Chondrocyte (in vitro differentiated cells): ENCODE data around the gene KIFC3. TPM values are rescaled to one million over a fixed set of nuclear protein-coding genes. Genes with fewer than 3 reads are reported as not detected.
"Not testable (repeated sequence)": the region's sequence is repeated elsewhere in the genome, so short reads cannot be mapped to it uniquely, and the experiment has no call there.

Experiments used
- DNase-seq: peaks from one replicate; pipeline ENCODE4 v3.0.0; 2021; ENCODE audit warnings: mixed read lengths, low spot score
- H3K27ac Mint-ChIP-seq: one replicate; pipeline ENCODE4 v1.8.0; 2021; ENCODE audit warnings: mild to moderate bottlenecking, moderate library complexity, mixed read lengths; ENCODE audit not compliant: unreplicated experiment
- H3K27me3 Mint-ChIP-seq: 2 replicates; pipeline ENCODE4 v1.8.0; 2021; ENCODE audit warnings: low read depth, mixed read lengths
- H3K36me3 Mint-ChIP-seq: 2 replicates; pipeline ENCODE4 v1.8.0; 2021; ENCODE audit warnings: low read depth, mixed read lengths
- H3K4me1 Mint-ChIP-seq: 2 replicates; pipeline ENCODE4 v1.8.0; 2021; ENCODE audit warnings: low read depth, mild to moderate bottlenecking, mixed read lengths
- H3K4me3 Mint-ChIP-seq: one replicate; pipeline ENCODE4 v1.8.0; 2021; ENCODE audit warnings: mild to moderate bottlenecking, moderate library complexity, mixed read lengths; ENCODE audit not compliant: unreplicated experiment
- H3K9me3 Mint-ChIP-seq: 2 replicates; pipeline ENCODE4 v1.8.0; 2021; ENCODE audit warnings: low read depth, mixed read lengths
- CTCF ChIP-seq: fragments of 200-600 bp; sonication (generic); IDR thresholded peaks from 2 replicates; pipeline ENCODE4 v1.5.0; 2021; ENCODE audit warnings: antibody characterized with exemption, mild to moderate bottlenecking, moderate library complexity
- total RNA-seq: library from RNA; stranded (reverse); gene quantifications from 3 replicates; pipeline ENCODE4 v1.2.1, GENCODE V29; 2021

Gene KIFC3
- total RNA-seq, 1 donor from 2014 or later, result 75.6 TPM

- peaks cover 50% of the 10 kb centered on the region for H3K27me3 Mint-ChIP-seq
- TF ChIP-seq CTCF, result no peak
These were observed 88.2 kb downstream of the KIFC3 start for GRCh38 chr16:57714047-57714446.

GRCh38 chr16:57713596-57713995 is 88.7 kb downstream of the KIFC3 start:
- peaks cover 50% of the 10 kb centered on the region for H3K27me3 Mint-ChIP-seq
- H3K4me3 Mint-ChIP-seq, result no peak overlapping the region
- no peak overlapping the region for H3K27ac Mint-ChIP-seq
- no peak for DNase-seq
- H3K4me1 Mint-ChIP-seq, result no peaks in the 10 kb centered on the region
- no peak for TF ChIP-seq CTCF
- no peaks in the 10 kb centered on the region for H3K36me3 Mint-ChIP-seq
- no peaks in the 10 kb centered on the region for H3K9me3 Mint-ChIP-seq

More at GRCh38 chr16:57714047-57714446, 88.2 kb downstream of the KIFC3 start:
- Mint-ChIP-seq H3K9me3 (no peaks in the 10 kb centered on the region), H3K4me3 (no peak overlapping the region), H3K36me3 (no peaks in the 10 kb centered on the region), H3K27ac (no peak overlapping the region), H3K4me1 (no peaks in the 10 kb centered on the region)
- DNase-seq, result no peak

- not testable (repeated sequence) for DNase-seq, H3K36me3 Mint-ChIP-seq, H3K9me3 Mint-ChIP-seq, H3K4me1 Mint-ChIP-seq, H3K4me3 Mint-ChIP-seq, H3K27ac Mint-ChIP-seq
- peaks cover 54% of the 10 kb centered on the region for H3K27me3 Mint-ChIP-seq
These were observed 89.7 kb downstream of the KIFC3 start for GRCh38 chr16:57712569-57712968.

- H3K27ac Mint-ChIP-seq, result no peak overlapping the region
- no peak for TF ChIP-seq CTCF
These were observed 90.3 kb downstream of the KIFC3 start for GRCh38 chr16:57711993-57712392.

GRCh38 chr16:57711346-57711745 is 90.9 kb downstream of the KIFC3 start:
- no peak for TF ChIP-seq CTCF
- Mint-ChIP-seq H3K27me3 (peaks cover 54% of the 10 kb centered on the region), H3K4me1 (no peaks in the 10 kb centered on the region), H3K36me3 (no peaks in the 10 kb centered on the region), H3K4me3 (no peak overlapping the region), H3K27ac (no peak overlapping the region), H3K9me3 (no peaks in the 10 kb centered on the region)
- no peak for DNase-seq

More at GRCh38 chr16:57711993-57712392, 90.3 kb downstream of the KIFC3 start:
- DNase-seq, result no peak
- H3K27me3 Mint-ChIP-seq, result peaks cover 56% of the 10 kb centered on the region
- no peaks in the 10 kb centered on the region for H3K36me3 Mint-ChIP-seq
- H3K9me3 Mint-ChIP-seq, result no peaks in the 10 kb centered on the region
- H3K4me1 Mint-ChIP-seq, result no peaks in the 10 kb centered on the region
- H3K4me3 Mint-ChIP-seq, result no peak overlapping the region

GRCh38 chr16:57709663-57710062 is 92.6 kb downstream of the KIFC3 start:
- DNase-seq, result no peak
- H3K27ac Mint-ChIP-seq, result no peak overlapping the region
- no peaks in the 10 kb centered on the region for H3K36me3 Mint-ChIP-seq
- no peak overlapping the region for H3K4me3 Mint-ChIP-seq
- no peak for TF ChIP-seq CTCF
- no peaks in the 10 kb centered on the region for H3K9me3 Mint-ChIP-seq
- no peaks in the 10 kb centered on the region for H3K4me1 Mint-ChIP-seq
- H3K27me3 Mint-ChIP-seq, result peaks cover 44% of the 10 kb centered on the region
